Progenitor cell of endocrine pancreas (in vitro differentiated cells): ENCODE measurements around the gene TBC1D4. TPM values are rescaled to one million over a fixed set of nuclear protein-coding genes. Genes with fewer than 3 reads are reported as not detected.

Experiments used
- DNase-seq: peaks from one replicate; pipeline ENCODE4 v3.0.0; 2021; ENCODE audit warnings: low spot score; ENCODE audit not compliant: unreplicated experiment
- H3K27ac Mint-ChIP-seq: 2 replicates; pipeline ENCODE4 v1.8.0; 2021; ENCODE audit warnings: mild to moderate bottlenecking, moderate library complexity, mixed read lengths
- H3K27me3 Mint-ChIP-seq: 2 replicates; pipeline ENCODE4 v1.8.0; 2021; ENCODE audit warnings: mixed read lengths
- H3K36me3 Mint-ChIP-seq: 2 replicates; pipeline ENCODE4 v1.8.0; 2022; ENCODE audit warnings: mixed read lengths; ENCODE audit not compliant: insufficient read depth
- H3K4me1 Mint-ChIP-seq: 2 replicates; pipeline ENCODE4 v1.8.0; 2021; ENCODE audit warnings: low read depth, mixed read lengths
- H3K4me3 Mint-ChIP-seq: 2 replicates; pipeline ENCODE4 v1.8.0; 2021; ENCODE audit warnings: low read depth, mild to moderate bottlenecking, moderate library complexity, mixed read lengths
- H3K9me3 Mint-ChIP-seq: 2 replicates; pipeline ENCODE4 v1.8.0; 2021; ENCODE audit warnings: low read depth, mixed read lengths
- total RNA-seq: library from RNA; stranded (reverse); gene quantifications from 2 replicates; pipeline ENCODE4 v1.2.1, GENCODE V29; 2021
- TF ChIP-seq, protein P1 (sequence below): fragments of 200-600 bp; sonication (generic); IDR thresholded peaks from one replicate; pipeline ENCODE4 v1.5.0; 2021; ENCODE audit warnings: antibody characterized with exemption, mild to moderate bottlenecking; ENCODE audit not compliant: unreplicated experiment

Gene TBC1D4
- total RNA-seq, 1 donor from 2014 or later: 13.7 TPM

DNA sequence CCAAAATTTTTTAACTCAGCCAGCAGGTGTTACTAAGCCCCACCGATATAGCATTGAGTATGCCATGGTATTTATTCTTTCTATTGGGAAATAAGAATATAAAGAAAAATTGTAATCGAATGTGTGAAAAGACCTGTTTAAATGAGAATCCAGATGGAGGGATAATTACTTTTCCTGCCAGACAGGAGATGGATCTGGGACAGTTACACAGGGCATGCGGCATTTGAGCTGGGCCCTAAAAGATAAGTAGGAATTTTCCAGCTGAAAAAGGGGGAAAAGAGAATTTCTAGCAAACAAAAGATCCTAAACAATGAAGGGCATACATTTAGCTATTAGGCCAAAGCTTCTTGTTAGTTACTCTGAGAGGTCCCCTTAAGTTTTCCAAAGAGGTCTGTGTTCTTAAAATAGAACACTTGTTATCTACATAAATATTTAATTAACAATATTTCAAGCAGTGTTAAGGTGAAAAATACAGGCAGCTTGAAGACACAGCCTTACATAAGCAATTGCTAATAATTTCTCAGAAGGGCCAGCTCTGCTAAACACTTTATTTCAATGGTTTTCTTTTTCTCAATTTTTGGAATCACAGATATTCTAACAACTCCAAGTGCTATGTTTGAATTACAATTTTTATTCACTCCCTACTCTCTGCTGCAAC is 63.7 kb downstream of the TBC1D4 start:
- Mint-ChIP-seq H3K36me3 (no peaks in the 10 kb centered on the region), H3K27ac (no peak overlapping the region), H3K27me3 (no peaks in the 10 kb centered on the region), H3K9me3 (peaks cover 4% of the 10 kb centered on the region), H3K4me1 (peaks cover 15% of the 10 kb centered on the region), H3K4me3 (no peak overlapping the region)
- no peak for DNase-seq
- TF ChIP-seq, protein P1, sequence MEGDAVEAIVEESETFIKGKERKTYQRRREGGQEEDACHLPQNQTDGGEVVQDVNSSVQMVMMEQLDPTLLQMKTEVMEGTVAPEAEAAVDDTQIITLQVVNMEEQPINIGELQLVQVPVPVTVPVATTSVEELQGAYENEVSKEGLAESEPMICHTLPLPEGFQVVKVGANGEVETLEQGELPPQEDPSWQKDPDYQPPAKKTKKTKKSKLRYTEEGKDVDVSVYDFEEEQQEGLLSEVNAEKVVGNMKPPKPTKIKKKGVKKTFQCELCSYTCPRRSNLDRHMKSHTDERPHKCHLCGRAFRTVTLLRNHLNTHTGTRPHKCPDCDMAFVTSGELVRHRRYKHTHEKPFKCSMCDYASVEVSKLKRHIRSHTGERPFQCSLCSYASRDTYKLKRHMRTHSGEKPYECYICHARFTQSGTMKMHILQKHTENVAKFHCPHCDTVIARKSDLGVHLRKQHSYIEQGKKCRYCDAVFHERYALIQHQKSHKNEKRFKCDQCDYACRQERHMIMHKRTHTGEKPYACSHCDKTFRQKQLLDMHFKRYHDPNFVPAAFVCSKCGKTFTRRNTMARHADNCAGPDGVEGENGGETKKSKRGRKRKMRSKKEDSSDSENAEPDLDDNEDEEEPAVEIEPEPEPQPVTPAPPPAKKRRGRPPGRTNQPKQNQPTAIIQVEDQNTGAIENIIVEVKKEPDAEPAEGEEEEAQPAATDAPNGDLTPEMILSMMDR: no peak

DNA sequence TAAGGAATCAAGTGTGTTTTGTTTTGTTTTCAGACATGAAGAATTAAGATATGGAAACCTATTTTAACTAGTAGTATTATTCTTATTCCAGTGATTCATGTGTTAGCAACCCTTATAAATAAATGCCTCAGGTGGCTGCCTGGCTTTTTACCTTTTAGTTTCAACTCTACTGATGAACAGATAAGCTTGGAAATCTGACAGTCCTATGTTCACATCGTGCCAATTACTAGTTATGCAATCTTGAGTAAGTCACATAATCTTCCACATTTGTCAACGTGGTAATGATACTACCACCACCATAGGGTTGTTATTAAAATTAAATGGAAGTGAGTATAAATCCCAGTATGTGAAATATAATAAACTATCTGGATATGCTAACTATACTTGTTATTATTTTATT is 64.3 kb downstream of the TBC1D4 start:
- H3K27ac Mint-ChIP-seq: no peak overlapping the region
- peaks cover 7% of the 10 kb centered on the region for H3K9me3 Mint-ChIP-seq
- H3K4me1 Mint-ChIP-seq: peaks cover 15% of the 10 kb centered on the region
- H3K36me3 Mint-ChIP-seq: peaks cover 2% of the 10 kb centered on the region
- TF ChIP-seq, protein P1: no peak
- H3K4me3 Mint-ChIP-seq: no peak overlapping the region
- no peaks in the 10 kb centered on the region for H3K27me3 Mint-ChIP-seq
- DNase-seq: no peak

DNA sequence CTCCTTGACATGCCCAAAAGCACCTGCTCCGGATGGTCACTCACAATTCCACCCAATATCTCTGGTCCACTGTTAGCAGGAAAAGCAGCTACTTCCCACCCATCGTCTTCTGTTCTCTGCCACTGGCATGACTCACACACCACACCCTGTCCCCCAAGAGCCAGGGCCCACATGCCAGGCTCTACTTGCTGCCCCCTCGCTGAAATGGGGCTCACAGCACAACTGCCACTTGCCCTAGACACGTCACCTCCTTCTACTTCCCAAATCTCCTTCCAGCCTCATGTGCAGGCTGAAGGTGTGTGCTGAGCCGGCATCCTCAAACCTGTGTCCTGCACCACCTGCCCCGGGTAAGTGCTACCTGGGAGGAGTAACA is 65.0 kb downstream of the TBC1D4 start:
- H3K9me3 Mint-ChIP-seq: peaks cover 7% of the 10 kb centered on the region
- peaks cover 2% of the 10 kb centered on the region for H3K36me3 Mint-ChIP-seq
- H3K27ac Mint-ChIP-seq: peak overlapping the region; percentile 77
- no peak overlapping the region for H3K4me3 Mint-ChIP-seq
- H3K4me1 Mint-ChIP-seq: peaks cover 15% of the 10 kb centered on the region
- TF ChIP-seq, protein P1: no peak
- DNase-seq: no peak
- no peaks in the 10 kb centered on the region for H3K27me3 Mint-ChIP-seq

DNA sequence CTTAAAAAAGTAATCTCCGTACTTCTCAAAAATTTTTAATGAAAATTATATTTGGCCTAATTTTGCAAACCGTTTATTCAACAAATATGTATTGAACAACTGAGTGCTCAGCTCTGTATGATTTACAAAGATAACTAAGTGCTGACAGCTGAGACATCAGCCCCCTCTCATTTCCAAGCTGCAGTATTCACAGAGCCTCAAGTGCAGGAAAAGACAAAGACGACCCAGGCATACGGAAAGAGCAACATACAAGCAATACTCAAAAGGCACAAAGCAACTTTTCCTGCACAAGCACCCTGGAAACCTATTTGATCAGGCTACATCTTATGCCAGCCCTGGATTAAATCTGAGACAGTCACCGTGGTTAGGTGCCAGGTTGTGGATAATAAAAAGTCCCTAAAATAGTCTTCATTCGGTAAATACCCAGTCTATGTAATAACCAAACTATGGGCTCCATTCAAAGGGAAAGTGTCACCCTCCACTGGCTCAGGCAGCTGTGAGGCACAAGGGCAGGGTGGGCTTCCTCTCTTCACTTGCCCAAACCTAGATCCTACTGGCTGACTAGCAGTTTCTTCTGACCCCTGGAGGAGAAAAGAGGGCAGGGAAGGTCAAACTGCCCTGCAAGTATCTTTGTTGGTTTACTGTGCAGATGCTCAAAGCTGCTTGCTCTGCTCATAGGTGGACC is 65.5 kb downstream of the TBC1D4 start:
- TF ChIP-seq, protein P1: no peak
- H3K4me3 Mint-ChIP-seq: no peak overlapping the region
- peaks cover 2% of the 10 kb centered on the region for H3K36me3 Mint-ChIP-seq
- DNase-seq: no peak
- H3K4me1 Mint-ChIP-seq: peaks cover 15% of the 10 kb centered on the region
- peaks cover 7% of the 10 kb centered on the region for H3K9me3 Mint-ChIP-seq
- H3K27ac Mint-ChIP-seq: no peak overlapping the region
- no peaks in the 10 kb centered on the region for H3K27me3 Mint-ChIP-seq

DNA sequence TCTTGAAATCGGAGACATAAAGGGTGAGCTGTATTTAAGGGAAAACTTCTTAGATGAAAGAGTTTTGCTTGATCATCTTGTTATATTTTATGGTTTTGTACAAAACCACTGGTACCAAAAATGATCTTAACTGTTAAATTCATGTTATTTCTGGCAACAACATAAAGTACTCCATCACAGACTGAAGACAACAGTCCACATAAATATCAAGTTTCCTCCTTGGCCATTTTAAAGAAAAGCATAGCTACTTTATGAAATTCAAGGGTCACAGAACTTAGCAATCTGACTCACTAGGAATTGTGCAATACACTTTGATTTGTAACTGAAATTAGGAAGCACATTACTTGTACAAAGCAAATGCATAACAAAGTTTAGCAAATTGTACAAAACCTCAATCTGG is 66.3 kb downstream of the TBC1D4 start:
- H3K4me1 Mint-ChIP-seq: peaks cover 15% of the 10 kb centered on the region
- H3K9me3 Mint-ChIP-seq: peaks cover 10% of the 10 kb centered on the region
- H3K27me3 Mint-ChIP-seq: no peaks in the 10 kb centered on the region
- H3K27ac Mint-ChIP-seq: no peak overlapping the region
- DNase-seq: no peak
- H3K4me3 Mint-ChIP-seq: no peak overlapping the region
- peaks cover 3% of the 10 kb centered on the region for H3K36me3 Mint-ChIP-seq
- TF ChIP-seq, protein P1: no peak
